ENCODE measurements around the gene TXNL1. TPM values are rescaled to one million over a fixed set of nuclear protein-coding genes. Genes with fewer than 3 reads are reported as not detected.
"Not testable (repeated sequence)": the region's sequence is repeated elsewhere in the genome, so short reads cannot be mapped to it uniquely, and the experiment has no call there.

Gene TXNL1
- total RNA-seq, 1 experiment from 2014 or later, result 131 TPM

DNA sequence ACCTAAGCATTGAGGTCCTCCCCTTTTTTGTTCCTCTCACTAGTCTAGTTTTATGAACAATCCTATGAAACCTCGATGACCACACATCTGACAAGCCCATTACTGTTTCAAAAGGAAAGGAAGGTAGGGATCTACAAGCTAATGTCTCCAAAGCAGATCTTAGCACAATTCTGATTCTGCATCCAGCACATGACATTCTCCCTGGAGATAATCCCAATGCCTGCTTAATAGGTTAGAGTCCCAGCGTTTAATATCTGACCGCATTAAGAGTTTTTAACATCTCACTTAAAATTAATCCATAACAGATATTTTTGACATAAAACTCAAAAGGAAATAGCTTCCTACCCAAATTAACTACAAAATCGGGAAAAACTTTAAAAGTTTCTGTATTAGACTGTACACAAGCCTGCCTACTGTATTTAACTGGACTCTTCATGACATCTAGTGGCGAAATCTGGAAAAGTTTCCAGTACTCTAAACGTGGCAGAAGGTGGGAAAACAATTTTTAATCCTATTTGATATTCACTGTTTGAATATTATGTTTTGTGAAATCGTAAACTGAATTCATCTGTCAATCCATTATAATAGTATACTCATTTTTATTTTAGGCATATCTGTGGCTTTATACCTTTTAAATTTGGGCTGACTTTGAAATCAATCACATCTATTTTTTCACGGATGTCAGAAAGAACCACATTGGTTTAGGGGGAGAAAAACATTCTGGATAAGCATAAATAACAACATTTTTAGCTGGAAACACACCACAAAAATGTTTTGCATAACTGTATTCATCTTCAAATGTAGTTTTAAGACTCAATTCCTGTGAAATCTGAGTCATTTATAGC, 62.4 kb downstream of the TXNL1 start:
- no peak overlapping the region for H3K27ac ChIP-seq (ENCODE audit: low read depth, low read length, poor library complexity, severe bottlenecking)
- ChIA-PET POLR2A (ENCODE audit: low non-redundant PET) (no interaction called here), CTCF (interaction anchor here (0.6 to 1.0 kb wide), 3 partner anchors 786 to 1567 kb away, joined by 3 to 14 read pairs (median 3); no protein-coding TSS in a partner anchor)
- no TSS peak for BruUV-seq (replicated peaks)
- H3K4me3 ChIP-seq (ENCODE audit: low read depth, low read length, poor library complexity, severe bottlenecking), result no peak overlapping the region
- peak; percentile 74 for DNase-seq (ENCODE audit: low spot score)
- H3K27me3 ChIP-seq (replicated peaks; ENCODE audit: insufficient read depth, low read depth, low read length, poor library complexity), result no peaks in the 10 kb centered on the region
- intact Hi-C loops (cut with micrococcal nuclease; ENCODE audit: unreplicated experiment), result loop anchor here (2.0 to 10.0 kb wide), 3 partner anchors 1171 to 1899 kb away; no protein-coding TSS in a partner anchor
- TF ChIP-seq CTCF (conservative IDR thresholded peaks at IDR 0.05; ENCODE audit: low read depth, low read length), result peak; percentile 73
- no peak for TF ChIP-seq EZH2 (IDR thresholded peaks at IDR 0.05; ENCODE audit: borderline replicate concordance, low read depth, low read length, poor library complexity, severe bottlenecking)
- H3K9me3 ChIP-seq (ENCODE audit: low read depth, low read length, poor library complexity, severe bottlenecking), result no peaks in the 10 kb centered on the region
- H3K4me1 ChIP-seq (ENCODE audit: insufficient read depth, low read length, poor library complexity, severe bottlenecking), result peaks cover 11% of the 10 kb centered on the region
- H3K36me3 ChIP-seq (ENCODE audit: insufficient read depth, low read length, poor library complexity, severe bottlenecking), result no peaks in the 10 kb centered on the region

DNA sequence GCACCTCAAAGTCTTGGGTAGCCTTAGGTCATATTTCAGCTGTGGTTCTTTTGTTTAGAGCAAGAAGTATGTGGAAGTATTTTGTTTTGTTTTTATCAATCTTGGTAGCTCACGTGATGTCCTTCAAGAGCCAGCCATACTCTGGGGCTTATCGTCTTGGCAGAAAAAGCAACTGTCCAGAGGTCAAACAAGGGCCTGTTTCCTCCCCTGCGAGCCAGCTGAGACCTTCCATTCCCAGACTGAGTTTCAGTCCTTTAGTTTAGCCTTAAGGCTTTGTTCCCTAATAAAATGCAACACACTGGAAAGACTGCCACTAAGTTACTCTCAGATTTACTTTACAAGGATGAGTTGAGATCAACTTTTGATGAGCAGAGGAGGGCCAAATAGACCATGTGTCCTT, 63.5 kb downstream of the TXNL1 start:
- Histone ChIP-seq H3K36me3 (ENCODE audit: insufficient read depth, low read length, poor library complexity, severe bottlenecking) (no peaks in the 10 kb centered on the region), H3K9me3 (ENCODE audit: low read depth, low read length, poor library complexity, severe bottlenecking) (no peaks in the 10 kb centered on the region), H3K27ac (ENCODE audit: low read depth, low read length, poor library complexity, severe bottlenecking) (no peak overlapping the region), H3K27me3 (replicated peaks; ENCODE audit: insufficient read depth, low read depth, low read length, poor library complexity) (no peaks in the 10 kb centered on the region), H3K4me1 (ENCODE audit: insufficient read depth, low read length, poor library complexity, severe bottlenecking) (peaks cover 11% of the 10 kb centered on the region), H3K4me3 (ENCODE audit: low read depth, low read length, poor library complexity, severe bottlenecking) (no peak overlapping the region)
- no TSS peak for BruUV-seq (replicated peaks)
- intact Hi-C loops (cut with micrococcal nuclease; ENCODE audit: unreplicated experiment), result loop anchor here (5.0 to 10.0 kb wide), 2 partner anchors 1170 to 1898 kb away; no protein-coding TSS in a partner anchor
- POLR2A ChIA-PET (ENCODE audit: low non-redundant PET), result no interaction called here
- no peak for TF ChIP-seq EZH2 (IDR thresholded peaks at IDR 0.05; ENCODE audit: borderline replicate concordance, low read depth, low read length, poor library complexity, severe bottlenecking)
- no peak for TF ChIP-seq CTCF (conservative IDR thresholded peaks at IDR 0.05; ENCODE audit: low read depth, low read length)
- DNase-seq (ENCODE audit: low spot score), result no peak
- CTCF ChIA-PET, result no interaction called here

GRCh38 chr18:56572267-56572666, 66.1 kb downstream of the TXNL1 start:
- DNase-seq (ENCODE audit: low spot score); H3K36me3 ChIP-seq (ENCODE audit: insufficient read depth, low read length, poor library complexity, severe bottlenecking); CTCF ChIA-PET; H3K4me3 ChIP-seq (ENCODE audit: low read depth, low read length, poor library complexity, severe bottlenecking); H3K27ac ChIP-seq (ENCODE audit: low read depth, low read length, poor library complexity, severe bottlenecking); H3K9me3 ChIP-seq (ENCODE audit: low read depth, low read length, poor library complexity, severe bottlenecking); H3K27me3 ChIP-seq (replicated peaks; ENCODE audit: insufficient read depth, low read depth, low read length, poor library complexity); POLR2A ChIA-PET (ENCODE audit: low non-redundant PET); BruUV-seq (replicated peaks): not testable (repeated sequence)
- H3K4me1 ChIP-seq (ENCODE audit: insufficient read depth, low read length, poor library complexity, severe bottlenecking), result peaks cover 11% of the 10 kb centered on the region
- intact Hi-C loops (cut with micrococcal nuclease; ENCODE audit: unreplicated experiment), result loop anchor here (10.0 kb wide), 1 partner anchor 1167 kb away; no protein-coding TSS in a partner anchor
